Natural killer cell (primary cell): ENCODE measurements around the gene SHISAL1. TPM values are rescaled to one million over a fixed set of nuclear protein-coding genes. Genes with fewer than 3 reads are reported as not detected.

Source experiments
- ATAC-seq, 3 donors: fragments of 150-1000 bp in 2 of 3; fragments of 200-7000 bp in 1 of 3; cut with Tn5 transposase; 1 replicate in 1 of 3; 2 replicates in 2 of 3; pipeline ENCODE4 v1.10.0; 2021; ENCODE audit warnings: mild to moderate bottlenecking in 2 of 3, moderate library complexity in 2 of 3
- DNase-seq, 2 donors: peaks; one replicate each; pipeline versions ENCODE4 v3.0.0 to v3.0.0-alpha.2; 2013 to 2021; ENCODE audit warnings: mixed read lengths in 1 of 2
- H3K27ac ChIP-seq: one replicate; pipeline ENCODE4 v1.5.1; 2013; ENCODE audit warnings: mild to moderate bottlenecking, low read length
- H3K27me3 ChIP-seq: one replicate; pipeline ENCODE4 v1.6.1; 2013; ENCODE audit warnings: low read length; ENCODE audit not compliant: control insufficient read depth, insufficient read depth
- H3K36me3 ChIP-seq: one replicate; pipeline ENCODE4 v1.6.1; 2013; ENCODE audit warnings: low read length; ENCODE audit not compliant: control insufficient read depth, insufficient read depth
- H3K4me1 ChIP-seq: one replicate; pipeline ENCODE4 v1.6.1; 2013; ENCODE audit warnings: low read length; ENCODE audit not compliant: control insufficient read depth, insufficient read depth
- H3K4me3 ChIP-seq: one replicate; pipeline ENCODE4 v1.5.1; 2013; ENCODE audit warnings: low read length
- H3K9me3 ChIP-seq: one replicate; pipeline ENCODE4 v1.6.1; 2013; ENCODE audit warnings: low read length; ENCODE audit not compliant: control insufficient read depth, insufficient read depth
- H3K27ac Mint-ChIP-seq, 2 donors: one replicate each; pipeline ENCODE4 v1.8.0; 2022; ENCODE audit warnings: mild to moderate bottlenecking in 2 of 2, mixed read lengths in 2 of 2, moderate library complexity in 1 of 2
- H3K27me3 Mint-ChIP-seq, 2 donors: one replicate each; pipeline ENCODE4 v1.8.0; 2022; ENCODE audit warnings: low read depth in 2 of 2, mixed read lengths in 2 of 2
- H3K36me3 Mint-ChIP-seq: one replicate; pipeline ENCODE4 v1.8.0; 2022; ENCODE audit warnings: mixed read lengths
- H3K4me1 Mint-ChIP-seq, 2 donors: one replicate each; pipeline ENCODE4 v1.8.0; 2022; ENCODE audit warnings: mixed read lengths in 2 of 2
- H3K4me3 Mint-ChIP-seq: one replicate; pipeline ENCODE4 v1.8.0; 2022; ENCODE audit warnings: mild to moderate bottlenecking, moderate library complexity, mixed read lengths
- H3K9me3 Mint-ChIP-seq, 2 donors: one replicate each; pipeline ENCODE4 v1.8.0; 2022; ENCODE audit warnings: mixed read lengths in 2 of 2
- CTCF ChIP-seq: fragments of 200-600 bp; IDR thresholded peaks from one replicate; pipeline ENCODE4 v1.8.0; 2022; ENCODE audit warnings: antibody characterized with exemption
- WGBS: methylation state at CpG from one replicate; pipeline ENCODE4 v1.1.7; 2013; ENCODE audit warnings: missing lambda C conversion rate; ENCODE audit not compliant: insufficient coverage; 5-methylcytosine and 5-hydroxymethylcytosine counted together
- intact Hi-C: fragments of 100-400 bp; cut with micrococcal nuclease; formaldehyde crosslinking; loops from one replicate; pipeline ENCODE4 v1.14.2; 2022
- total RNA-seq, 4 donors: library from RNA; stranded (reverse); fragments of 120-200 nt in 1 of 4; gene quantifications; one replicate each; pipeline versions ENCODE4 v1.2.3 to v1.2.4, GENCODE V29; 2013 to 2022

The SHISAL1 gene
- total RNA-seq, 3 donors from 2014 or later (not counting 1 experiment from before 2014, with no cell fraction given) = not detected

DNA sequence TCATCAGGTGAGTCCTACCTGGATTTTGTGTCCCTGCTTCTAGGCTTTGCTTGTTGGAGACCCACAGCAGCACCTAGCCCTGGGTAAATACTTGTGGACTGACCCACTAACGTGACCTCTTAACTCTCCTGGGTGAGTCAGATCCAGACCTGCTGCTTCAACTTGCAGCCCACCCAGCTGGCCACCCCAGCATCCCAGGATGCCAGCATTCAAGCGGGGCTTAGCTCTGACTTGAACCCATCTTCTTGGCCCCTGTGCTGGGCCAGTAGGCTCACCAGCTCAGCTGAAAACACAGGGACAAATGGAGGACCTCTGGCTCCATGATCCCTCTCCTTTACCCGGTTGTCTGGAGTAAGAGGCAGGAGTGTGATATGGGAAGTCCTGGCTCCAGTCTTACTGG lies 98.6 kb downstream of the SHISAL1 start:
- H3K27me3 Mint-ChIP-seq = no peaks in the 10 kb centered on the region
- H3K4me3 Mint-ChIP-seq = no peak overlapping the region
- intact Hi-C loops = no loop called here
- Histone ChIP-seq H3K36me3 (no peaks in the 10 kb centered on the region), H3K4me1 (no peaks in the 10 kb centered on the region), H3K9me3 (no peaks in the 10 kb centered on the region), H3K27ac (no peak overlapping the region), H3K4me3 (no peak overlapping the region), H3K27me3 (no peaks in the 10 kb centered on the region)
- no peak overlapping the region for H3K27ac Mint-ChIP-seq
- peaks cover 3 to 7% of the 10 kb centered on the region in 2 donors for H3K9me3 Mint-ChIP-seq
- peaks cover 17 to 23% of the 10 kb centered on the region in 2 donors for H3K4me1 Mint-ChIP-seq
- WGBS = 89% methylated on average over 3 of the region's 3 CpGs
- H3K36me3 Mint-ChIP-seq = peaks cover 10% of the 10 kb centered on the region
- TF ChIP-seq CTCF = no peak
- DNase-seq = no peak
- ATAC-seq = no peak

DNA sequence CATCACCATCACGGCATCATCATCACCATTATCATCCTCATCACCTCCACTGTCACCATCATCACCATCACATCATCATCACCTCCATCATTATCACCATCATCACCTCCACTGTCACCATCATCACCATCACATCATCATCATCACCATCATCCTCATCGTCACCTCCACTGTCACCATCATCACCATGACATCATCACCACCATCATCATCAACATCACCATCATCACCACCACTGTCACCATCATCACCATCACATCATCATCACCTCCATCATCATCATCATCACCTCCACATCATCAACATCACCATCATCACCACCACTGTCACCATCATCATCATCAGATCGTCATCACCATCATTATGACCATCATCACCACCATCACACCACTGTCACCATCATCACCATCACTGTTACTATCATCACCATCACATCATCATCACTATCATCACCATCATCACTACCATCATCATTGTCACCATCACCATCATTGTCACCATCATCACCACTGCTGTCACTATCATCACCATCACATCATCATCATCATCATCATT lies 99.2 kb downstream of the SHISAL1 start:
- DNase-seq (no peak), ATAC-seq (no peak)
- Histone ChIP-seq H3K27ac (no peak overlapping the region), H3K36me3 (no peaks in the 10 kb centered on the region), H3K4me1 (no peaks in the 10 kb centered on the region), H3K27me3 (no peaks in the 10 kb centered on the region), H3K4me3 (no peak overlapping the region), H3K9me3 (no peaks in the 10 kb centered on the region)
- TF ChIP-seq CTCF = no peak
- Mint-ChIP-seq H3K36me3 (peaks cover 14% of the 10 kb centered on the region), H3K9me3 (peaks cover 3 to 11% of the 10 kb centered on the region in 2 donors), H3K4me3 (no peak overlapping the region), H3K27ac (no peak overlapping the region), H3K27me3 (no peaks in the 10 kb centered on the region), H3K4me1 (peaks cover 22 to 28% of the 10 kb centered on the region in 2 donors)
- intact Hi-C loops = no loop called here
- WGBS = 76% methylated on average over 3 of the region's 3 CpGs

DNA sequence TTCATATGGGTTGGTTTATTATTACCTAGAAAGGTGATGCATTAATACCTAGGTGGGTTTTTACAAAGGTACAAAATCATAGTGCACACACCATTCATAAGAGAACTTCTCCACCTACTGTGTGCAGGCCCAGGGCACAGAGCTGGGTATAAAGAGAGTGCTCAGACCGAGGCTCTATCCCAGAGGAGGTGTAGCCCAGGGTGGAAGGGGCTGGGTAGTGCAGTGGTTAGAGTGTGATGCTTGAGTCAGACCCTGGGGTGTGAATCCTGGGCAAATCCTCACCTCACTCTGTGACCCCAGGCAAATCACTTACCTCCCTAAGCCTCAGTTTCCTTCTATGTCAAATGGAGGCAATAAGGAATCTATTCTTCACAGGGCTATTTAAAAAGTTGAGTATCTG lies 99.8 kb downstream of the SHISAL1 start:
- Mint-ChIP-seq H3K4me3 (no peak overlapping the region), H3K36me3 (peaks cover 14% of the 10 kb centered on the region), H3K4me1 (peaks cover 27 to 32% of the 10 kb centered on the region in 2 donors), H3K27ac (no peak overlapping the region), H3K9me3 (peaks cover 3 to 11% of the 10 kb centered on the region in 2 donors), H3K27me3 (no peaks in the 10 kb centered on the region)
- Histone ChIP-seq H3K27me3 (no peaks in the 10 kb centered on the region), H3K36me3 (no peaks in the 10 kb centered on the region), H3K4me3 (no peak overlapping the region), H3K4me1 (no peaks in the 10 kb centered on the region), H3K9me3 (no peaks in the 10 kb centered on the region), H3K27ac (no peak overlapping the region)
- TF ChIP-seq CTCF = no peak
- ATAC-seq (peak in 1 of 3 donors; percentile 15), DNase-seq (no peak)
- 86% methylated on average over 1 of the region's 1 CpG for WGBS
- intact Hi-C loops = no loop called here
